GM12801 (cell line): ENCODE data around the gene TEX53.

Source experiments
- TF ChIP-seq, protein P1 (sequence below): IDR thresholded peaks from one replicate; pipeline ENCODE4 v1.5.1; 2011; ENCODE audit warnings: control low read depth; ENCODE audit not compliant: insufficient read length; ENCODE audit errors: extremely low read depth

Gene TEX53

DNA sequence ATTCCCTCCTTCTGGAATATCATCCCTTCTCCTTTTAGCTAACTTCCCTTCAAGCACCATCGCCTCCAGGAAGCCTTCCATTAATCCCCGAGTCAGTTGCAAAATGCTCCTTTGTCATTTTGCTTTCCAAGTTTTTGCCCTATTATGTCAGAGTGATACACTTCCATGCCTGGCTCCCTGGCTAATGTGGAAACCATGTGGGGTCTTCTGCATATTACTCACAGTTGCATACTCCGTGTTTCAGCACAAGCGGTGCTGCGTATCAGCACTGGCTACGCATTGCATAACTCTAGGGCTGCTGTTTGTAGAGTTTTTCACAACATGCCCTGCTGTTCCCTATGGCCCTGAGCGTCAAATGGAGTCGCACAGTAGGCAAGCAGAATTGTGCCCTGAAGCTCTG is 1.9 kb downstream of the TEX53 start:
- TF ChIP-seq, protein P1, sequence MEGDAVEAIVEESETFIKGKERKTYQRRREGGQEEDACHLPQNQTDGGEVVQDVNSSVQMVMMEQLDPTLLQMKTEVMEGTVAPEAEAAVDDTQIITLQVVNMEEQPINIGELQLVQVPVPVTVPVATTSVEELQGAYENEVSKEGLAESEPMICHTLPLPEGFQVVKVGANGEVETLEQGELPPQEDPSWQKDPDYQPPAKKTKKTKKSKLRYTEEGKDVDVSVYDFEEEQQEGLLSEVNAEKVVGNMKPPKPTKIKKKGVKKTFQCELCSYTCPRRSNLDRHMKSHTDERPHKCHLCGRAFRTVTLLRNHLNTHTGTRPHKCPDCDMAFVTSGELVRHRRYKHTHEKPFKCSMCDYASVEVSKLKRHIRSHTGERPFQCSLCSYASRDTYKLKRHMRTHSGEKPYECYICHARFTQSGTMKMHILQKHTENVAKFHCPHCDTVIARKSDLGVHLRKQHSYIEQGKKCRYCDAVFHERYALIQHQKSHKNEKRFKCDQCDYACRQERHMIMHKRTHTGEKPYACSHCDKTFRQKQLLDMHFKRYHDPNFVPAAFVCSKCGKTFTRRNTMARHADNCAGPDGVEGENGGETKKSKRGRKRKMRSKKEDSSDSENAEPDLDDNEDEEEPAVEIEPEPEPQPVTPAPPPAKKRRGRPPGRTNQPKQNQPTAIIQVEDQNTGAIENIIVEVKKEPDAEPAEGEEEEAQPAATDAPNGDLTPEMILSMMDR: no peak

DNA sequence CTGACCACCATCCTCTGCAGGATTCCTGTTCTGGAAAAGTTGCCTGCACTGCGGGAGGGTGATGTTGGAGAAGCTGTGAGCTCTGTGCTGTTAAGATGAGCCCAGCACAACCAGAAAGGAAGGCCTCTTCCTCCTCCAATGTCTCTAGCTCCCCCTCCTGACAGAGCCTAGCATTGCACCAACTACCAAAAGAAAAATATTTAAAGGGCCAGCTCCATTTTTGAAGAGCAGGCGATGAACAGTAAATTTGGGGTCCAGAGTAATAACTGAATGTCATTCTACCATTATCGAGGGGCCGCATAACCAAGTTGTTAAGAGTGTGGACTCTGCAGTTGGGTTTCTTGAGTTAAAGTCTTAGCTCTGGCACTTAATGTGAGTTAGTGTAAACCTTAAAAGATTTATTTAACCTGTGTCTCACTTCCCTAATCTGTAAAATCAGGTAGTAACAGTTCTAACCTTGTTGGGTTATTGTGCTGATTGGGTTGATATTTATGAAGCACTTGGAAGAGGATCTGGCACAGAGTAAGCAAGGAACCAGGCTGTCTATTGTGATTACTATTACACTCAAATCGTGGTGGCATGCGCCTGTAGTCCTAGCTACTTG is 3.9 kb downstream of the TEX53 start:
- TF ChIP-seq, protein P1: peak; percentile 69

DNA sequence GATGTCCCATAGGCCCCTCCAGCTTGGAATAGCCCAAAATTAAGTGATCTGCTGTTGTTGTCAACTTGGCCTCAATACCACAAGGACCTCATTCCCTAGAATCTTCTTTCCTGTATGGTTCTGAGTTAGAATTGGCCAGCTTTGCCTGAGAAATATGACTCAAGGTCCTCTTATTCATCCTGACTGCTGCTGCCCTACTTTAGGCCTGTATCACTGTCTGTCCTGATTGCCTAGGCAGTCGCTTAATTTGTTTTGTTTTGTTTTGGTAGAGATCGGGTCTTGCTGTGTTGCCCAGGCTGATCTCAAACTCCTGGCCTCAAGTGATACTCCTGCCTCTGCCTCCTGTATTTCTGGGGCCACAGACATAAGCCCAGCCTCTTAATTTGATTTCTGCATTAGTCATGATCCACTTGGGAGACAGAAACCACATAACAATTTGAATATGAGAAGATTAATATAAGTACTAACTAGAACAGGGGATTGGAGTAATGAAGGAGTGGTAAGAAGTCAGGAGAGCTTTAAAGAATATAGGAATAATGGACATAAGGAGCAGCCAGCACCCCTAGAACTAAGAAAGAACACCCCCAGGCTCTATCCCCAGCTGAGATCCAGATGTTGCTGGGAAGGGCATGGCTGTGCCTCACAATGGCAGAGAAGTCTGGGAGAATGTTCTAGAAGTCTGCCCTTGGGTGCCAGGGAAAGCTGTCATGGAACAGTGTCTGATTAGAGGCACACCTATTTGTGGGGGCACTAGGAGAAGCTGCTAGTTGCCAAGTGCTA is 4.6 kb downstream of the TEX53 start:
- TF ChIP-seq, protein P1: no peak

DNA sequence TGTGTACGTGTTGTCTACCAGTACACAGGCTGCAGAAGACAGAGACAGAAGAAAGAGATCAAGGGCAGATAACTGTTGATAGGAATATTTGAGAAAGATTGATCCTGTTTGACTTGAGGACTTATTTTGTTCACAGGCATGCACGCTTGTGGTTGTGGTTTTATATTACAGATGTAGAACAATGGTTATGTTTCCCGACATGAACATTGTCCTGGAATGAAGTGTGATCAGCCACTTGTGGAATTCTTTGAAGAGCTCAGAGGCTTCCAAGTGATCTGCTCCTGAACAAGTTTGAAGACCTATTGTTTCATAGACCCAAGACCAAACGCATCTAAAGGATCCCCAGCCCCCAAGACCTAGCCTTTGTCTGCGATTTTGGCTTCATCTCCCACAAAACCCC is 13.7 kb downstream of the TEX53 start:
- TF ChIP-seq, protein P1: no peak

DNA sequence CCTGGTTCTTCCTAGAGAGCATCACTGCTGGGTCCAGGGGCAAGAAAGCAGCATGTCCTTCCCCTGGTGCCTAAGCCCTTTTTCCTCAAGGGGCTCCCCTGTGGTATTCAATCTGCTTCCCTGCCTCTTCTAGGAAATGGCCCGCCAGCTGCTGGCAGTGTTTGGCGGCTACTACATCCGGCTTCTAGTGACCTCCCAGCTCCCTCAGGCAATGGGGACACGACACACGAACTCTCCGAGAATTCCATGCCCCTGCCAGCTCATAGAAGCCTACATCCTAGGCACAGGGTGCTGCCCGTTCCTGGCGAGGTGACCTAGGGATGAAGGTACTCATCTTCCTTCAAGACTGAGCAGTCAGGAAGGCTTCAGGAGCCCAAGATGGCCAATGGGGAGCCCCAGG is 14.6 kb downstream of the TEX53 start:
- TF ChIP-seq, protein P1: no peak

DNA sequence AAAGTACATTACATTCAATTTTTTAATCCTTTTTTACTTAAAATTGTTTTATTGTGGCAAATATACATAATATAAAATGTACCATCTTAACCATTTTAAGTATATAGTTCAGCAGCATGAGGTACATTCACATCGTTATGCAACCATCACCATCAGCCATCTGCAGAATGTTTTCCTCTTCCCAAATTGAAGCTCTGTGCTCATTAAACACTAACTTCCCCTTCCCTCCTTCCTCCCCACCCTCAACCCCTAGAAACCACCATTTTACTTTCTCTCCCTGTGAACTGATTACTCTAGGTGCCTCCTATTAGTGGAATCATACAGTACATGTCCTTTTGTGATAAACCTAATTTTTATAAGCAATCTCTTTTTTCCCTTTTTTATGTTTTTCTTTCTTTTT is 15.6 kb downstream of the TEX53 start:
- TF ChIP-seq, protein P1: no peak

DNA sequence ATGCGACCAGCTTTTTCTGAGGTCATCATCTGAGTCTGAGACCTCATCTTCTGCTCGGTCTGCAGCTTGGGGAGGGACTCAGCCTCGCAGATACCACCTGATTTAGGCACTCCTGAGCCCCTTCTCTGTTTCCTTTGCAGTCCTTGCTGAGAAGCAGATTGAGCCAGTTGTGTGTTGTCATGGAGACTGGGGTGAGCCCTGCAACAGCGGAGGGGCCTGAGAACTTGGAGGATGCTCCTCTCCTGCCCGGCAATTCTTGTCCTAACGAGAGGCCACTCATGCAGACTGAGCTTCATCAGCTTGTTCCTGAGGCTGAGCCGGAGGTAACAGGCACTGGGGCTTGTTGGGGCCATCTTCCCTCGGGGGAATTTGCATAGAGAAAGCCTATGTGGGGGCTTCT is 19.2 kb downstream of the TEX53 start:
- TF ChIP-seq, protein P1: no peak
